Stimulated activated CD4-positive, alpha-beta T cell treated with anti-CD3 and anti-CD28 coated beads, Interleukin-4, amount 100 ng/mL, for 48 hours (primary cell): ENCODE data around the gene TRIM58.

Experiments used
- DNase-seq, 2 donors: peaks; one replicate each; pipeline ENCODE4 v3.0.0-alpha.2; 2020; ENCODE audit warnings: low read depth in 2 of 2

The TRIM58 gene

GRCh38 chr1:247884797-247885413 is 27.9 kb downstream of the TRIM58 start:
- no peak for DNase-seq

GRCh38 chr1:247895163-247895637 is 38.2 kb downstream of the TRIM58 start, which contains the start of gene OR2W3:
TSS of gene OR2W3 (plus strand) at chr1:247895587. CDS start at chr1:247895587, 0 bp downstream.
- DNase-seq = no peak

GRCh38 chr1:247895976-247896375 is 39.0 kb downstream of the TRIM58 start:
- no peak for DNase-seq

- DNase-seq = no peak
Observed at GRCh38 chr1:247904122-247904521, 47.1 kb downstream of the TRIM58 start.

GRCh38 chr1:247905181-247905580 is 48.2 kb downstream of the TRIM58 start:
- DNase-seq = no peak

- DNase-seq = no peak
Observed at GRCh38 chr1:247905910-247906503, 49.0 kb downstream of the TRIM58 start.

- no peak for DNase-seq
Observed at GRCh38 chr1:247906504-247907047, 49.6 kb downstream of the TRIM58 start.

- DNase-seq = no peak
Observed at GRCh38 chr1:247908766-247909165, 51.8 kb downstream of the TRIM58 start.

- DNase-seq = no peak
Observed at GRCh38 chr1:247913786-247914185, 56.8 kb downstream of the TRIM58 start.

- DNase-seq = no peak
Observed at GRCh38 chr1:247914941-247915662, 58.1 kb downstream of the TRIM58 start.

GRCh38 chr1:247919952-247920351 is 63.0 kb downstream of the TRIM58 start, which contains the start of gene OR2T8:
TSS of gene OR2T8 (plus strand) at chr1:247920252. CDS start at chr1:247921018, 766 bp downstream.
- DNase-seq = no peak

GRCh38 chr1:247923941-247924340 is 67.0 kb downstream of the TRIM58 start:
- DNase-seq = no peak

- DNase-seq = no peak
Observed at GRCh38 chr1:247924868-247925267, 67.9 kb downstream of the TRIM58 start, which contains the start of gene OR2AJ1. TSS of gene OR2AJ1 (plus strand) at chr1:247924889. CDS start at chr1:247933769, 8,880 bp downstream.
